GM19438 (cell line): Measurements from ENCODE around the gene ZIC4.

Source experiments
- ATAC-seq: cut with Tn5 transposase; IDR thresholded peaks from one replicate; pipeline ENCODE4 v1.9.1; 2021; ENCODE audit warnings: low read depth; ENCODE audit not compliant: unreplicated experiment

Gene ZIC4

GRCh38 chr3:147393261-147393942, 12.9 kb downstream of the ZIC4 start:
- ATAC-seq = no peak

- ATAC-seq = no peak
These were observed 13.8 kb downstream of the ZIC4 start for GRCh38 chr3:147392625-147392946.

GRCh38 chr3:147391781-147392624, 14.3 kb downstream of the ZIC4 start:
- ATAC-seq = no peak

- ATAC-seq = no peak
These were observed 15.5 kb downstream of the ZIC4 start for GRCh38 chr3:147390589-147391569.

- ATAC-seq = no peak
These were observed 16.6 kb downstream of the ZIC4 start for GRCh38 chr3:147389717-147390116.

- ATAC-seq = no peak
These were observed 17.4 kb downstream of the ZIC4 start for GRCh38 chr3:147388700-147389580.

GRCh38 chr3:147387885-147388699, 18.3 kb downstream of the ZIC4 start:
- no peak for ATAC-seq

GRCh38 chr3:147387291-147387884, 19.0 kb downstream of the ZIC4 start:
- ATAC-seq = no peak

GRCh38 chr3:147385059-147386012, 21.0 kb downstream of the ZIC4 start:
- no peak for ATAC-seq

- no peak for ATAC-seq
These were observed 21.9 kb downstream of the ZIC4 start for GRCh38 chr3:147384210-147385058.

GRCh38 chr3:147383617-147384016, 22.7 kb downstream of the ZIC4 start:
- ATAC-seq = no peak

GRCh38 chr3:147381596-147381995, 24.7 kb downstream of the ZIC4 start:
- no peak for ATAC-seq

- no peak for ATAC-seq
These were observed 25.4 kb downstream of the ZIC4 start for GRCh38 chr3:147380977-147381376.

- ATAC-seq = no peak
These were observed 25.9 kb downstream of the ZIC4 start for GRCh38 chr3:147380387-147380951.

GRCh38 chr3:147379651-147380050, 26.7 kb downstream of the ZIC4 start:
- no peak for ATAC-seq
